Brain microvascular endothelial cell (primary cell): ENCODE results near the gene ENPP7.
"Not testable (repeated sequence)": the region's sequence is repeated elsewhere in the genome, so short reads cannot be mapped to it uniquely, and the experiment has no call there.

Source experiments
- DNase-seq: peaks from one replicate; pipeline ENCODE4 v3.0.0-alpha.2; 2020
- H3K27ac ChIP-seq: fragments of 250-450 bp; sonication (Bioruptor Pico); 2 replicates; pipeline ENCODE4 v1.5.1; 2020; ENCODE audit warnings: mild to moderate bottlenecking, moderate library complexity
- H3K27me3 ChIP-seq: fragments of 250-450 bp; sonication (Bioruptor Pico); replicated peaks from 2 replicates; pipeline ENCODE4 v1.5.1; 2020; ENCODE audit warnings: mild to moderate bottlenecking
- H3K36me3 ChIP-seq: fragments of 250-450 bp; sonication (Bioruptor Pico); replicated peaks from 2 replicates; pipeline ENCODE4 v1.5.1; 2020; ENCODE audit warnings: mild to moderate bottlenecking
- H3K4me3 ChIP-seq: 2 replicates; pipeline ENCODE4 v1.5.1; 2011; ENCODE audit warnings: low read depth, mild to moderate bottlenecking, control low read depth, low read length, moderate library complexity
- CTCF ChIP-seq: IDR thresholded peaks from 2 replicates; pipeline ENCODE4 v1.5.1; 2011; ENCODE audit warnings: low read depth, mild to moderate bottlenecking, moderate library complexity, low read length, control low read depth, inconsistent platforms; ENCODE audit errors: missing control alignments
- in situ Hi-C: cut with HindIII; loops from 2 replicates; pipeline ENCODE4 v1.10.0; 2017; ENCODE audit warnings: low sequenced_read_pairs, low pct_ligation_motif_present

ENPP7 gene

DNA sequence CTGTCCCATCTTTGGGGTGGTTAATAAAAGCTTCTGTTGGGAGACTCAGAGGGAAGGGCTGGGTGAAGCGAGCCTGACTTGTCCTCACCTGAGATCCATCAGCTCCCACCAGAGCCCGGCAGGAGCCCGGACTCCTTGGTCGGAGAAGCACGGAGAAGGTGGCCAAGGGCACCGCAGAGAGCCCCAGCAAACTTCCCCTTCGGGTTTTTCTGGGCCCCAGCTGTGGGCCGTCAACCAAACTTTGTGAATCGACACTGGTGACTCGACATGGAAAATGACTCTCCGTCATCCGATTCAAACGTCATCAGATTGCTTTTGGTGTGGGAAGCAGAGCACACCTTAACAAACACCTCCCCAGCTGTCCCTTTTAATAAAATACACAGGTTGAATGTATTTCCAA, 21.4 kb downstream of the ENPP7 start:
- H3K4me3 ChIP-seq, result no peak overlapping the region
- TF ChIP-seq CTCF, result no peak
- no peak overlapping the region for H3K27ac ChIP-seq
- DNase-seq, result no peak
- H3K27me3 ChIP-seq, result peaks cover 22% of the 10 kb centered on the region
- in situ Hi-C loops, result no loop called here
- H3K36me3 ChIP-seq, result no peaks in the 10 kb centered on the region

DNA sequence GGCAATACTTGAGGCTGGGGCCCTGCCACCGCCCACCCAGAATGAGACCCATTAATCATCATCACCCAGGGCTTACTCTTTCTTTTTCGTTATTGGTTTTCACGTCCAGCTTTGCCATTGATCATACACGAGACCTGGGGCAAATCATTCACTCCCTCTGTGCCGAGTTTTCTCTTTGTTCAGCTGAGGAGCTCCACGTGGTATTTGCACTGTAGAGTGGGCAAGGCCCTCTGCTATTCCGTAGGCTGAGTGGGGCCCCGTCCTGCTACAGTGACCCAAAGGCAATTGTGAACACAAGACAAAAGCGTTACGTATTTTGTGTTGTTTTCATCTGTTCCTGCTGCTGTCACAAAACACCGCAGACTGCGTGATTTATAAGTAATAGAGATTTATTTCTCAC, 23.6 kb downstream of the ENPP7 start:
- no peak for DNase-seq
- Histone ChIP-seq H3K36me3 (no peaks in the 10 kb centered on the region), H3K4me3 (no peak overlapping the region), H3K27ac (no peak overlapping the region), H3K27me3 (peaks cover 6% of the 10 kb centered on the region)
- in situ Hi-C loops, result no loop called here
- TF ChIP-seq CTCF, result no peak

DNA sequence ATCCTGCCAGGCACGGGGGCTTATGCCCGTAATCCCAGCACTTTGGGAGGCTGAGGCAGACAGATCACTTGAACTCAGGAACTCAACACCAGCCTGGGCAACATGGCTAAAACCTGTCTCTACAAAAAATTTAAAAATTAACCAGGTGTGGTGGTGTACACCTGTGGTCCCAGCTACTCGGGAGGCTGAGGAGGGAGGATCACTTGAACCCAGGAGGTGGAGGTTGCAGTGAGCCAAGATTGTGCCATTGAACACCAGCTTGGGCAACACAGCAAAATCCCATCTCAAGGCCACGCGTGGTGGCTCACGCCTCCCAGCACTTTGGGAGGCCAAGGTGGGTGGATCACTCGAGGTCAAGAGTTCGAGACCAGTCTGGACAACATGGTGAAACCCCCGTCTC, 24.2 kb downstream of the ENPP7 start:
- H3K27me3 ChIP-seq, H3K4me3 ChIP-seq, H3K36me3 ChIP-seq, in situ Hi-C loops, H3K27ac ChIP-seq, DNase-seq: not testable (repeated sequence)

DNA sequence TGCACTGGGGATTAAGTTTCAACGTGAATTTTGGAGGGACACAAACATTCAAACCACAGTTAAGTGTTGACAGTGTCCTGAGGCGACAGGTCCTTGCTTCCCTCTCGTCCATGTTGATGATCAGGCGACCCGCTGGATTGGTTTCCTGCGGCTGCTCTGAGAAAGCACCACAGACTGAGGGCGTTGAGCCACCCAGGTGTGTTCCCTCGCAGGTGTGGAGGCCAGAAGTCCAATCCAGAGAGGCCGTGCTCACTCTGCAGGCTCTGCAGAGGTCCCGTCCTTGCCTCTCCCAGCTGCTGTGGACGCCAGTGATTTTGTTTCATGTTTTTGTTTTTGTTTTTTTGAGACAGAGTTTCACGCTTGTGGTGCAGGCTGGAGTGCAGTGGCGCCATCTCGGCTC, 24.8 kb downstream of the ENPP7 start:
- Histone ChIP-seq H3K4me3 (no peak overlapping the region), H3K27me3 (peaks cover 6% of the 10 kb centered on the region), H3K36me3 (no peaks in the 10 kb centered on the region), H3K27ac (no peak overlapping the region)
- no peak for TF ChIP-seq CTCF
- in situ Hi-C loops, result no loop called here
- no peak for DNase-seq

GRCh38 chr17:79757140-79757745, 26.5 kb downstream of the ENPP7 start:
- Histone ChIP-seq H3K36me3 (no peaks in the 10 kb centered on the region), H3K27ac (no peak overlapping the region), H3K4me3 (no peak overlapping the region), H3K27me3 (peaks cover 1% of the 10 kb centered on the region)
- in situ Hi-C loops, result no loop called here
- no peak for TF ChIP-seq CTCF
- DNase-seq, result no peak

- no peak for DNase-seq
These were observed 27.5 kb downstream of the ENPP7 start for GRCh38 chr17:79758271-79758670.

More at GRCh38 chr17:79758271-79758670, 27.5 kb downstream of the ENPP7 start:
- no peaks in the 10 kb centered on the region for H3K36me3 ChIP-seq
- TF ChIP-seq CTCF, result no peak
- H3K27ac ChIP-seq, result no peak overlapping the region
- in situ Hi-C loops, result no loop called here
- H3K27me3 ChIP-seq, result peaks cover 1% of the 10 kb centered on the region
- no peak overlapping the region for H3K4me3 ChIP-seq
